CD4-positive, alpha-beta T cell (primary cell): Measurements from ENCODE around the gene RCOR1. TPM values are rescaled to one million over a fixed set of nuclear protein-coding genes. Genes with fewer than 3 reads are reported as not detected.

Experiments
- ATAC-seq: fragments of 200-7000 bp; cut with Tn5 transposase; one replicate; pipeline ENCODE4 v1.10.0; 2022; ENCODE audit warnings: mild to moderate bottlenecking; ENCODE audit not compliant: poor library complexity
- CTCF ChIA-PET: fragments of 350-600 bp; sonication (Branson Sonifier 250); formaldehyde crosslinking; loops from one replicate; lab custom pipeline; 2021; ENCODE audit warnings: antibody characterized with exemption, inconsistent platforms; lab: Charles Lee
- POLR2A ChIA-PET: fragments of 350-600 bp; sonication (Branson Sonifier 250); formaldehyde crosslinking; loops from one replicate; lab custom pipeline; 2021; ENCODE audit warnings: antibody characterized with exemption, inconsistent platforms; lab: Charles Lee
- DNase-seq, 14 experiments: peaks; one replicate each; pipeline ENCODE4 v3.0.0-alpha.2; 2013 to 2020; ENCODE audit warnings: mixed read lengths in 2 of 14
- H3K27ac ChIP-seq, 2 donors: one replicate each; pipeline versions ENCODE4 v1.5.1 to v1.7.0; 2013; ENCODE audit warnings: low read length in 2 of 2, low read depth in 1 of 2, mild to moderate bottlenecking in 1 of 2
- H3K27me3 ChIP-seq, 2 experiments: 1 replicate in 1 of 2; 2 replicates in 1 of 2; pipeline versions ENCODE4 v1.6.1 to v1.7.0; 2013; ENCODE audit warnings: low read length in 2 of 2, control low read depth in 1 of 2, mild to moderate bottlenecking in 1 of 2, moderate library complexity in 1 of 2; ENCODE audit not compliant: insufficient read depth in 2 of 2, control insufficient read depth in 1 of 2
- H3K36me3 ChIP-seq: one replicate; pipeline ENCODE4 v1.6.1; 2013; ENCODE audit warnings: low read length, control low read depth; ENCODE audit not compliant: insufficient read depth
- H3K4me1 ChIP-seq: one replicate; pipeline ENCODE4 v1.6.1; 2013; ENCODE audit warnings: low read length, control low read depth; ENCODE audit not compliant: insufficient read depth
- H3K4me3 ChIP-seq: one replicate; pipeline ENCODE4 v1.5.1; 2013; ENCODE audit warnings: mild to moderate bottlenecking, low read length, moderate library complexity
- H3K9me3 ChIP-seq, 2 experiments: 1 replicate in 1 of 2; 2 replicates in 1 of 2; pipeline versions ENCODE4 v1.6.1 to v1.7.0; 2013; ENCODE audit warnings: low read length in 2 of 2, mild to moderate bottlenecking in 2 of 2, control low read depth in 1 of 2, moderate library complexity in 1 of 2; ENCODE audit not compliant: control insufficient read depth in 1 of 2, insufficient read depth in 1 of 2
- H3K27ac Mint-ChIP-seq: one replicate; pipeline ENCODE4 v1.8.0; 2020; ENCODE audit warnings: mixed read lengths
- H3K27me3 Mint-ChIP-seq: one replicate; pipeline ENCODE4 v1.8.0; 2021; ENCODE audit warnings: mixed read lengths
- H3K36me3 Mint-ChIP-seq: one replicate; pipeline ENCODE4 v1.8.0; 2021; ENCODE audit warnings: low read depth, mixed read lengths
- H3K4me1 Mint-ChIP-seq: one replicate; pipeline ENCODE4 v1.8.0; 2021; ENCODE audit warnings: low read depth, mixed read lengths
- H3K4me3 Mint-ChIP-seq: one replicate; pipeline ENCODE4 v1.8.0; 2020; ENCODE audit warnings: mild to moderate bottlenecking, mixed read lengths
- H3K9me3 Mint-ChIP-seq: one replicate; pipeline ENCODE4 v1.8.0; 2020; ENCODE audit warnings: mixed read lengths
- CTCF ChIP-seq: fragments of 200-600 bp; IDR thresholded peaks from one replicate; pipeline ENCODE4 v1.8.0; 2022; ENCODE audit warnings: antibody characterized with exemption, mild to moderate bottlenecking
- intact Hi-C, 2 experiments: fragments of 100-400 bp; cut with DNase I in 1 of 2; cut with micrococcal nuclease in 1 of 2; formaldehyde crosslinking; loops; one replicate each; pipeline versions ENCODE4 v1.15.1 to v1.9.0; 2023 to 2025; cut with DNase I, micrococcal nuclease
- total RNA-seq, 174 experiments: library from RNA in 2 of 174; stranded (reverse) in 2 of 174; gene quantifications; one replicate each; pipeline ENCODE4 v1.2.3 and lab custom pipeline; 2021 to 2026

The RCOR1 gene
- total RNA-seq, 2 experiments from 2014 or later = 20.5 to 23.1 TPM

DNA sequence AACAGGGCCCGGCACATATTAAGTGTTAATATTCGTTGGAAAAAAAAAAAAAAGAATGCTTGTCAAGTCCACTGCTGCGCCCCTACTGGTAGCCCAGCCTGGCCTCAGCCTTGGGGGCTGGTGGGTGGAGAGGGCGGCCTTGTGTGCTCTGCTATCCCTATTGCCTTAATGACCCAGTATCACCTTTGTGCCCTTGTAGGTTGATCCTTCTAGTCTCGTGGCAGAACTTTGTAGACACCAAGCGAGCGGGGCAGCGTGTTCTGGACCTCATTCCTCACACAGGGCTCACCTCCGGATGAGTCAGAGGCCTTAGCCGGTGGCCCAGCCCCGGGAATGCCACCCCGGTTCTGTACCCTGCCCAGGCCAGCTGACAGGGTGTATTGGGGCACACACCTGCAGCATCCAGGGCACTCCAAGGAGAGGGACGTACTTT is 1.8 kb upstream of the RCOR1 start:
- Histone ChIP-seq H3K36me3 (no peaks in the 10 kb centered on the region), H3K9me3 (no peaks in the 10 kb centered on the region), H3K4me1 (peaks cover 25% of the 10 kb centered on the region), H3K27ac (peak overlapping the region in 1 of 2 donors; percentile 75), H3K27me3 (no peaks in the 10 kb centered on the region), H3K4me3 (peak overlapping the region; percentile 77)
- POLR2A ChIA-PET = interaction anchor here (1.2 kb wide), 1 partner anchor 66 kb away, joined by 9 read pairs; no protein-coding TSS in a partner anchor
- Mint-ChIP-seq H3K27me3 (no peaks in the 10 kb centered on the region), H3K4me1 (peaks cover 26% of the 10 kb centered on the region), H3K36me3 (peaks cover 16% of the 10 kb centered on the region), H3K9me3 (no peaks in the 10 kb centered on the region), H3K27ac (peak overlapping the region; percentile 95), H3K4me3 (peak overlapping the region; percentile 73)
- TF ChIP-seq CTCF = no peak
- intact Hi-C loops = loop anchor here (2.0 to 10.0 kb wide), 7 partner anchors 92 to 804 kb away; partner anchors contain the start of genes AMN (in 1 of the 2), CINP (in 1 of the 2), TECPR2 (in 1 of the 2) and TRAF3 (in 1 of the 2)
- ATAC-seq = no peak
- peak in 2 of 14 experiments; percentile 21 to 40 for DNase-seq
- CTCF ChIA-PET = interaction anchor here (0.6 to 3.2 kb wide), 2 partner anchors 66 to 472 kb away, joined by 3 to 14 read pairs; no protein-coding TSS in a partner anchor

GRCh38 chr14:102591372-102591943 is 991 bp upstream of the RCOR1 start:
- Histone ChIP-seq H3K36me3 (no peaks in the 10 kb centered on the region), H3K27ac (peak overlapping the region; percentile 75 to 86), H3K4me1 (peaks cover 25% of the 10 kb centered on the region), H3K27me3 (no peaks in the 10 kb centered on the region), H3K4me3 (peak overlapping the region; percentile 77), H3K9me3 (no peaks in the 10 kb centered on the region)
- Mint-ChIP-seq H3K36me3 (peaks cover 16% of the 10 kb centered on the region), H3K4me1 (peaks cover 30% of the 10 kb centered on the region), H3K27ac (peak overlapping the region; percentile 95), H3K9me3 (no peaks in the 10 kb centered on the region), H3K4me3 (peak overlapping the region; percentile 73), H3K27me3 (no peaks in the 10 kb centered on the region)
- intact Hi-C loops = loop anchor here (2.0 to 10.0 kb wide), 7 partner anchors 91 to 803 kb away; partner anchors contain the start of genes AMN (in 1 of the 2), CINP (in 1 of the 2), TECPR2 (in 1 of the 2) and TRAF3 (in 1 of the 2)
- TF ChIP-seq CTCF = no peak
- CTCF ChIA-PET = interaction anchor here (0.6 to 3.2 kb wide), 2 partner anchors 67 to 472 kb away, joined by 3 to 14 read pairs; no protein-coding TSS in a partner anchor
- ATAC-seq (no peak), DNase-seq (peak in 10 of 14 experiments; percentile 2 to 56 (median 15))
- POLR2A ChIA-PET = interaction anchor here (0.8 to 1.2 kb wide), 3 partner anchors 67 to 743 kb away, joined by 3 to 9 read pairs (median 4); partner anchors contain the start of genes ANKRD9 and EIF5

GRCh38 chr14:102592763-102593060 is 263 bp downstream of the RCOR1 start:
- no peak overlapping the region for H3K27ac Mint-ChIP-seq
- intact Hi-C loops = loop anchor here (1.0 to 10.0 kb wide), 10 partner anchors 67 to 802 kb away; partner anchors contain the start of genes AMN (in 1 of the 2), TRAF3 (in 1 of the 2) and WDR20 (in 1 of the 2)
- Histone ChIP-seq H3K36me3 (no peaks in the 10 kb centered on the region), H3K27ac (peak overlapping the region in 1 of 2 donors; percentile 53), H3K27me3 (no peaks in the 10 kb centered on the region), H3K9me3 (no peaks in the 10 kb centered on the region), H3K4me3 (peak overlapping the region; percentile 66), H3K4me1 (peaks cover 25% of the 10 kb centered on the region)
- DNase-seq = peak in 1 of 14 experiments; percentile 23
- ChIA-PET CTCF (no interaction called here), POLR2A (interaction anchor here (1.0 kb wide), 1 partner anchor 68 kb away, joined by 3 read pairs; no protein-coding TSS in a partner anchor)
- no peak for TF ChIP-seq CTCF
- no peaks in the 10 kb centered on the region for H3K27me3 Mint-ChIP-seq
- H3K36me3 Mint-ChIP-seq = peaks cover 16% of the 10 kb centered on the region
- ATAC-seq = peak; percentile 0
- peaks cover 30% of the 10 kb centered on the region for H3K4me1 Mint-ChIP-seq
- H3K9me3 Mint-ChIP-seq = no peaks in the 10 kb centered on the region
- no peak overlapping the region for H3K4me3 Mint-ChIP-seq
